Measurements from ENCODE around the gene TSHZ2.

DNA sequence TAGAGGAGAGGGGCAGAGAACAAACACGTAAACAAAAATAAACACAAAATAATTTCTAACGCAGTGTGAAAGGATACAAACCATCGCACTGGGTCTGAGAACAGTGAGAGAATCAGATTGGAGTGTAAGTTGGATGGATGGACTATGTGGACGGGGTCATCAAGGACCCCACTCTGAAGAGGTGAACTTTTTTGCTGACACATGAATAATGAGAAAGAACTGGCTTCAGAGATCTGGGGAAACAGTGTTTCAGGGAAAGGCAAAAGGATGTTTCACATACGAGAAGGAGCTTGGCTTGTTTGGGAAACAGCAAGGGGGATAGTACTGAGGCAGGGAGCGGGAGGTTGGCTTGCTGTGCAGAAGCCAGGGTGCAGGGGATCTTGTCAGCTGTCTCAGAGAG lies 326.1 kb downstream of the TSHZ2 start:
- TF ChIP-seq JUN (IDR thresholded peaks at IDR 0.05; ENCODE audit: borderline replicate concordance, insufficient read depth, insufficient read length, low read depth) (no peak), EZH2 (IDR thresholded peaks at IDR 0.05; ENCODE audit: borderline replicate concordance, low read depth, low read length, severe bottlenecking) (no peak), POLR2AphosphoS5 (IDR thresholded peaks at IDR 0.05; ENCODE audit: insufficient read depth, low read depth, low read length) (no peak)
- TF ChIP-seq, protein P1, sequence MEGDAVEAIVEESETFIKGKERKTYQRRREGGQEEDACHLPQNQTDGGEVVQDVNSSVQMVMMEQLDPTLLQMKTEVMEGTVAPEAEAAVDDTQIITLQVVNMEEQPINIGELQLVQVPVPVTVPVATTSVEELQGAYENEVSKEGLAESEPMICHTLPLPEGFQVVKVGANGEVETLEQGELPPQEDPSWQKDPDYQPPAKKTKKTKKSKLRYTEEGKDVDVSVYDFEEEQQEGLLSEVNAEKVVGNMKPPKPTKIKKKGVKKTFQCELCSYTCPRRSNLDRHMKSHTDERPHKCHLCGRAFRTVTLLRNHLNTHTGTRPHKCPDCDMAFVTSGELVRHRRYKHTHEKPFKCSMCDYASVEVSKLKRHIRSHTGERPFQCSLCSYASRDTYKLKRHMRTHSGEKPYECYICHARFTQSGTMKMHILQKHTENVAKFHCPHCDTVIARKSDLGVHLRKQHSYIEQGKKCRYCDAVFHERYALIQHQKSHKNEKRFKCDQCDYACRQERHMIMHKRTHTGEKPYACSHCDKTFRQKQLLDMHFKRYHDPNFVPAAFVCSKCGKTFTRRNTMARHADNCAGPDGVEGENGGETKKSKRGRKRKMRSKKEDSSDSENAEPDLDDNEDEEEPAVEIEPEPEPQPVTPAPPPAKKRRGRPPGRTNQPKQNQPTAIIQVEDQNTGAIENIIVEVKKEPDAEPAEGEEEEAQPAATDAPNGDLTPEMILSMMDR (IDR thresholded peaks at IDR 0.05; ENCODE audit: extremely low read depth in 1 of 2, insufficient read depth in 1 of 2, low read depth in 1 of 2, low read length in 2 of 2) = no peak
- TF ChIP-seq, protein P2, sequence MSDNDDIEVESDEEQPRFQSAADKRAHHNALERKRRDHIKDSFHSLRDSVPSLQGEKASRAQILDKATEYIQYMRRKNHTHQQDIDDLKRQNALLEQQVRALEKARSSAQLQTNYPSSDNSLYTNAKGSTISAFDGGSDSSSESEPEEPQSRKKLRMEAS (IDR thresholded peaks at IDR 0.05; ENCODE audit: insufficient read depth, insufficient read length) = no peak
